Measurements from ENCODE around the gene ALG12. TPM values are rescaled to one million over a fixed set of nuclear protein-coding genes. Genes with fewer than 3 reads are reported as not detected.

ALG12 gene
- total RNA-seq (10 to 100 TPM; 13.7 to 15.4 TPM), total RNA-seq (22.9 to 31.1 reads per million in 2 donors)

- Mint-ChIP-seq H3K4me3 (peak within 1 kb of the TSS; percentile 92), H3K36me3 (ENCODE audit: low read depth) (no peaks in the 10 kb centered on the region), H3K27me3 (no peaks in the 10 kb centered on the region), H3K27ac (peak within 1 kb of the TSS; percentile 80), H3K4me1 (peaks cover 14% of the 10 kb centered on the region)
- peak; percentile 94 to 96 (median 96) for DNase-seq
- peak; percentile 98 for ATAC-seq
- no peaks in the 10 kb centered on the region for H3K9me3 ChIP-seq (ENCODE audit: control insufficient read depth, low read length, poor library complexity, severe bottlenecking)
Observed at GRCh38 chr22:49917974-49918910, at the start of gene ALG12, which contains the start of gene CRELD2. Gene ALG12, minus strand, starts transcription at chr22:49918438. Its CDS starts 4,673 bp downstream, at chr22:49913765. Gene CRELD2, plus strand, starts transcription at chr22:49918634. Its CDS starts 136 bp downstream, at chr22:49918770.

GRCh38 chr22:49967706-49968208 lies 49.5 kb upstream of the ALG12 start:
- ATAC-seq (no peak), DNase-seq (no peak)
- peaks cover 29% of the 10 kb centered on the region for H3K4me1 Mint-ChIP-seq
- peak overlapping the region; percentile 59 for H3K4me3 Mint-ChIP-seq
- H3K27me3 Mint-ChIP-seq = no peaks in the 10 kb centered on the region
- peak overlapping the region; percentile 93 for H3K27ac Mint-ChIP-seq
- no peaks in the 10 kb centered on the region for H3K36me3 Mint-ChIP-seq (ENCODE audit: low read depth)
- H3K9me3 ChIP-seq (ENCODE audit: control insufficient read depth, low read length, poor library complexity, severe bottlenecking) = no peaks in the 10 kb centered on the region

GRCh38 chr22:49966774-49967705 lies 48.8 kb upstream of the ALG12 start:
- no peaks in the 10 kb centered on the region for H3K9me3 ChIP-seq (ENCODE audit: control insufficient read depth, low read length, poor library complexity, severe bottlenecking)
- Mint-ChIP-seq H3K36me3 (ENCODE audit: low read depth) (no peaks in the 10 kb centered on the region), H3K27me3 (no peaks in the 10 kb centered on the region), H3K4me3 (peak overlapping the region; percentile 59), H3K4me1 (peaks cover 29% of the 10 kb centered on the region), H3K27ac (peak overlapping the region; percentile 98)
- ATAC-seq = no peak
- DNase-seq = peak in 1 of 3 donors; percentile 15

GRCh38 chr22:49966041-49966773 lies 48.0 kb upstream of the ALG12 start:
- H3K4me1 Mint-ChIP-seq = peaks cover 35% of the 10 kb centered on the region
- H3K4me3 Mint-ChIP-seq = peak overlapping the region; percentile 28
- H3K27ac Mint-ChIP-seq = peak overlapping the region; percentile 98

GRCh38 chr22:49965091-49966040 lies 47.1 kb upstream of the ALG12 start:
- ATAC-seq (no peak), DNase-seq (peak in 1 of 3 donors; percentile 11)
- Mint-ChIP-seq H3K4me3 (peak overlapping the region; percentile 93), H3K27ac (peak overlapping the region; percentile 98), H3K27me3 (no peaks in the 10 kb centered on the region), H3K36me3 (ENCODE audit: low read depth) (no peaks in the 10 kb centered on the region), H3K4me1 (peaks cover 27% of the 10 kb centered on the region)
- no peaks in the 10 kb centered on the region for H3K9me3 ChIP-seq (ENCODE audit: control insufficient read depth, low read length, poor library complexity, severe bottlenecking)

More at GRCh38 chr22:49966041-49966773, 48.0 kb upstream of the ALG12 start:
- ATAC-seq (no peak), DNase-seq (peak in 1 of 3 donors; percentile 15)
- Mint-ChIP-seq H3K27me3 (no peaks in the 10 kb centered on the region), H3K36me3 (ENCODE audit: low read depth) (no peaks in the 10 kb centered on the region)
- no peaks in the 10 kb centered on the region for H3K9me3 ChIP-seq (ENCODE audit: control insufficient read depth, low read length, poor library complexity, severe bottlenecking)

GRCh38 chr22:49964136-49965090 lies 46.2 kb upstream of the ALG12 start:
- no peaks in the 10 kb centered on the region for H3K27me3 Mint-ChIP-seq
- DNase-seq = peak in 2 of 3 donors; percentile 23 to 40
- peaks cover 28% of the 10 kb centered on the region for H3K4me1 Mint-ChIP-seq
- peak overlapping the region; percentile 98 for H3K27ac Mint-ChIP-seq
- no peaks in the 10 kb centered on the region for H3K9me3 ChIP-seq (ENCODE audit: control insufficient read depth, low read length, poor library complexity, severe bottlenecking)
- no peaks in the 10 kb centered on the region for H3K36me3 Mint-ChIP-seq (ENCODE audit: low read depth)
- H3K4me3 Mint-ChIP-seq = peak overlapping the region; percentile 93
- ATAC-seq = no peak

GRCh38 chr22:49963647-49964026 lies 45.4 kb upstream of the ALG12 start:
- peak overlapping the region; percentile 98 for H3K27ac Mint-ChIP-seq
- H3K36me3 Mint-ChIP-seq (ENCODE audit: low read depth) = no peaks in the 10 kb centered on the region
- H3K9me3 ChIP-seq (ENCODE audit: control insufficient read depth, low read length, poor library complexity, severe bottlenecking) = no peaks in the 10 kb centered on the region
- ATAC-seq (no peak), DNase-seq (peak; percentile 5 to 9 (median 7))
- H3K4me3 Mint-ChIP-seq = peak overlapping the region; percentile 93
- peaks cover 33% of the 10 kb centered on the region for H3K4me1 Mint-ChIP-seq
- no peaks in the 10 kb centered on the region for H3K27me3 Mint-ChIP-seq

- peak in 2 of 3 donors; percentile 9 to 13 for DNase-seq
- no peaks in the 10 kb centered on the region for H3K9me3 ChIP-seq (ENCODE audit: control insufficient read depth, low read length, poor library complexity, severe bottlenecking)
- Mint-ChIP-seq H3K4me1 (peaks cover 32% of the 10 kb centered on the region), H3K4me3 (peak overlapping the region; percentile 93), H3K27me3 (no peaks in the 10 kb centered on the region), H3K36me3 (ENCODE audit: low read depth) (no peaks in the 10 kb centered on the region), H3K27ac (peak overlapping the region; percentile 98)
- no peak for ATAC-seq
Observed at GRCh38 chr22:49962751-49963646, 44.8 kb upstream of the ALG12 start.

GRCh38 chr22:49962012-49962750 lies 43.9 kb upstream of the ALG12 start:
- ATAC-seq (peak; percentile 54), DNase-seq (peak; percentile 77 to 91 (median 80))
- Mint-ChIP-seq H3K27me3 (no peaks in the 10 kb centered on the region), H3K4me1 (peaks cover 25% of the 10 kb centered on the region), H3K36me3 (ENCODE audit: low read depth) (no peaks in the 10 kb centered on the region), H3K4me3 (peak overlapping the region; percentile 93), H3K27ac (peak overlapping the region; percentile 98)
- H3K9me3 ChIP-seq (ENCODE audit: control insufficient read depth, low read length, poor library complexity, severe bottlenecking) = no peaks in the 10 kb centered on the region

Data from T-helper 17 cell (primary cell).